HL-60/S4 treated with phorbol 12-myristate 13-acetate at 8.2 ng/mL for 4 days and 3 days (cell line): ENCODE data around the gene LHPP.

Source experiments
- in situ Hi-C: fragments of 300-500 bp; cut with MboI; formaldehyde crosslinking; loops from 2 replicates; pipeline ENCODE4 v1.15.0; 2022; ENCODE audit warnings: low sequenced_read_pairs

LHPP gene

DNA sequence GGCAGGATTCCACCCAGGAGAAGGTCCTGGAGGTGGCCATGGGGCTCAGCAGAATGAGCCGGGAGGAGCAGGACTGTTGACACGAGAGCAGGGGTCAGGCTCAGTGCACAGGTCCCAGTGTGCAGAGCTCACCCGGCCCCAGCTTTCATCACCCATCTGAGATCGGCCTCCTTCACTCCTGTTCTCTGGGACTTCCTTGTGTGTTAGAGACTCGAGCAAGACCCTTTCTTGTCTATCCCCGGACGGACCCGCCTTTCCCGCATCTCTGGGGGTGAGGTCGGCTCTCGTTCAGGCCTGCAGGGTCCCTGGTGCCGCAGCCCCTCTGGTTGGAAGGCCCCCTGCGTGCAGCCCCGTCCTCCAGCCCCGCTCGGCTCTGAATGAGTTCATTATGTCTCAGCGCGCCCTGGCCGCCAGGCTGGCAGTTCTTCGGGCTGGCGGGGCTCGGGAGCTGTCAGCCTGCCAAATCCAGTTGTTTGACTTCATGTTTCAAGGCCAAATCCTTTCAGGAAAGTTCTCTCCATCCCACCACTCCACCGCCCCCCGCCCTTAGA lies 127.9 kb downstream of the LHPP start:
- in situ Hi-C loops = no loop called here

DNA sequence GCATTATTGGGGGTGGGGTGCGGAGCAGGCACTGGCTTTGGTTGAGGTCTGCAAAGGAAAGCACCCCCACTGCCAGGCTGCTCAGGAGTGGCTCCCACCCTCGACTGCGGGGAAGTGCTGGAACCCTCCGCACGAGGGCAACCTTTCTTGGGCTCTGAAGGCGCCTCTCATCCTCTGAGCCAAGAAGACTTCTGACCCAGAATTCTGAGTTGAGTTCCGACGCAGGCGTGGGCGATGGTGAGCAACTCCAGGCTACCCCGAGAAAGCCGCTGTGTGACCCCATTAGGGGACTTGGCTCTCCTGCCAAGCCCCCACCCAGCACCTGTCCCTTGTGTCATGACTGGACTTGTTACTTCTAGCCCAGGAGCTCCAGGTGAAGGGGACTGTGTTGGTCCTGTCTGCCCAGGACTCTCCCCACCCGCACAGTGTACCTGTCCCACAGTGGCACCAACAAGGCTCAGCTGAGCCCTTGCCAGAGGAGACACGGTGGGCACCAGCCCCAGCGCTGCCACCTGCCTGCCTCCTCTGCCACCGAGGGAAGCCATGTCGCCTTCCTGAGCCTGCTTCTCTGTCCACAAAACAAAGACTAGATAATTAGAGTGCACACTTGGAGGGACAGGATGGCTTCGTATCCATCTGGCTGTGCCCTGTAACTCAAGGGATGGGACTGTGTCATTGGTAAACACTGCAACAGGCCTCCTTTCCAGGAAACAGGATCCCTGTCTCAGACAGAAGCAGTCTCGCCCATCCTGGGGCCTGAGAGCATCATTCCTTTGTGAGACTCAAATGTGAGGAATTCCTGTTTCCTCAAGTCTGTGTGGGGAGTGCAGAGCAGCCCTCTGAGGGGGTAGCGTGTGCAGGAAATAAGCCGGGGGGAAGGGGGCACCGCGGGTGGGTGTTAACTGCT lies 128.8 kb downstream of the LHPP start:
- in situ Hi-C loops = no loop called here

DNA sequence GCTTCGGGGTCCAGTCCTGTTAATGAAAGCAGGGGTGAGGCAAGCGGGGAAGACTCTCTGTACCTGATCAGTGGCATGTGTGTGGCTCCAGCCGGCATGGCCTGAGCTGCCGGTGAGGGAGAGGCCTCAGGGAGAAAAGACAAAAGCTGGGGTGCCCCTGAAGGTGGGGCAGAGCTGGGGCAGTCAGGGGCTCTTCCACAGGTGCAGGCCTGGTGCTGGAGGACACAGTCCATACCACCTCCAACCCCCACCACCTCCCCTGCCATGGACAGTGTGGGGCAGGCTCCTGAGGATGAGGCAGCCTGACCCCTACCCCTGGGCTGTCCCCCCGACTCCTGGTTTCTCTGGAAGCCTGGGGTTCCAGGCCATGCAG lies 129.5 kb downstream of the LHPP start:
- in situ Hi-C loops = no loop called here

DNA sequence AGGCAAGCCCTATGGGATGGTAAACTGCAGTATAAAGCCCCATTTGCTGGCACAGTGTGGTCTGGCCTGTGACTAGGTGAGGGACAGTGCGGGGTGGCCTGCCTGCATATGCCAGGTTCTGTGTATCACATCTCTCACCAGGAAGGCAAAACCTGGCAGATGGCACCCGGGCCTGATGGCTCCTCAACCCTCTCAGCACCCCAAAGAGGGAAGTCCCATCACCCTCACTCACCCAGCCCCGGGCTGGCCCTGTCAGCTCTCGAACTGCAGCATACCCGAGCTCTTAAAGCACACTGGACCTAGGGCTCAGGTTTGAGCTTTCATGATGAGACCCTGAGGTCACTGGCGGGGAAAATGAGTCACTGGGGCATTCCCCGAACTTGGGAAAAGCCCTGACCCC lies 130.5 kb downstream of the LHPP start:
- in situ Hi-C loops = no loop called here

DNA sequence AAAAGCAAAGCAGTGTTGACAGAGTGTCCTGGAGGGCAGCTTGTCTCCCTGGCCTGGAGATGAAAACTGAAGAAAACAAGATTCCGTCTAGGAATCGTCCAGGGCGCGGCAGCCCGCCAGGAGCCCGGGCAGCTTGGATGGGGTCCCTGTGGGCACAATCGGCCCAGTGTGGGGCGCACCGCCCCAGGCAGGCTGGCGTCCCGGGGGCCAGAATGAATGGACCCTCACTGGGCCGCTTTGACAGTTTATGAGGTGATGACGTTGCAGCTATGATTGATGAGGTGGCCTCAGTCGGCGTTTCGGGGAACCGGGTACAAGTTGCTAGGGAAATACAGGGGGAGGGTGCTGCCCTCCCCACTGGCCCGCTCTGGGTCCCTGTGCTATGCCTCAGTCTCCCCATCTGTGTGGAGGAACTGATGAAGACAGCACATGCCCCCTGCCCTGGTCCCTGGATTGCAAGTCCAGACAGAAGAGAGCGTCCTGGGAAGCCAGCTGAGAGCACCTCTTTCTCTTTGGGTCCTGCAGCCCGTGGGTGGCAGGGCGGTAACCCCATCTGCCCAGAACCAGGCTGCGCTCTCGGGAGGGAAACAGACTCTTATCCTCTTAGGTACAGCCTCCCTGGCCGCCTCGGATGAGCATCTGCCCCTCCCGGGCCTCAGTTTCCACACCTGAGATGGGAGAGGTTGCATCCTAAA lies 131.3 kb downstream of the LHPP start:
- in situ Hi-C loops = no loop called here

DNA sequence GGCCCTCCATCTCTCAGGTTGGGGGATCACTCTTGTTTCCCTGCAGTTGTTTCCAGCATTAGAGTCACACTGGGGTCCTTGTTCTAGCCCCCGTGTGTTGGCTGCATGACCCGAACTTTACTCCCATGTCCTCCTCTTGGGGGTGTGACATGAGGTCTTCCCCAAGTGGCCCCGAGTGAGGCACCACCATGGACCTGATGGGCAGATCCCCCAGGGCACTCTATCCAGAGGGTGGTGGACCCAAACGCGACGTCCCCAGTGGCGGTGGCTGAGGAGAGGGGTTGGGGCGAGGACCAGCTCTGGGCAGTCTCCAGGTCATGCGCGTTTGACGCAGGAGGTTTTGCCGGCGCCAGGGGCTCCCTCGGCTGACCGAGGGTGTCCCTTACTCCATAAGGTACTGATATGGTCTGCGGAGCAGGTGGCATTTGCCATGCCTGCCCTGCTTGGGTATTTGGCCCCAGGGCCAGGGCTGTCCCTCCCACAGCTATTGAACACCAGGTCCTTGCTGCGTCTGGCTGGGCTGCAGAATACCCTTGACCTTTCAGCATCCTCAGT lies 131.9 kb downstream of the LHPP start:
- in situ Hi-C loops = no loop called here

DNA sequence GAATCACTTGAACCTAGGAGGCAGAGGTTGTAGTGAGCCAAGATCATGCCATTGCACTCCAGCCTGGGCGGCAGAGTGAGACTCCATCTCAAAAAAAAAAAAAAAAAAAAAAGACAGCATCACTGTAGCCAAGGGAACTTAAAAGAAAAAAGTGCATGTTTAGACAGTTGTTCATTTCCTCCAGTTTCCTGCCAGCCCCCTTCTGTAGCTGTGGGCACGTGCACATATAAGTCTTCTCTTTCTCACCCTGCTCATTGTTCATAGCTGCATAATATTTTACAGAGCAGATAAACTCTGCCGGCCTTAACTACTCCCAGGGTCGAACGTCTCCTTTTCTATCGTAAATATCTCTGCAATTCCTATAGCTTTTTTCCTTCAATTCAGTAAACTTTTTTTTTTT lies 132.6 kb downstream of the LHPP start:
- in situ Hi-C loops = no loop called here

DNA sequence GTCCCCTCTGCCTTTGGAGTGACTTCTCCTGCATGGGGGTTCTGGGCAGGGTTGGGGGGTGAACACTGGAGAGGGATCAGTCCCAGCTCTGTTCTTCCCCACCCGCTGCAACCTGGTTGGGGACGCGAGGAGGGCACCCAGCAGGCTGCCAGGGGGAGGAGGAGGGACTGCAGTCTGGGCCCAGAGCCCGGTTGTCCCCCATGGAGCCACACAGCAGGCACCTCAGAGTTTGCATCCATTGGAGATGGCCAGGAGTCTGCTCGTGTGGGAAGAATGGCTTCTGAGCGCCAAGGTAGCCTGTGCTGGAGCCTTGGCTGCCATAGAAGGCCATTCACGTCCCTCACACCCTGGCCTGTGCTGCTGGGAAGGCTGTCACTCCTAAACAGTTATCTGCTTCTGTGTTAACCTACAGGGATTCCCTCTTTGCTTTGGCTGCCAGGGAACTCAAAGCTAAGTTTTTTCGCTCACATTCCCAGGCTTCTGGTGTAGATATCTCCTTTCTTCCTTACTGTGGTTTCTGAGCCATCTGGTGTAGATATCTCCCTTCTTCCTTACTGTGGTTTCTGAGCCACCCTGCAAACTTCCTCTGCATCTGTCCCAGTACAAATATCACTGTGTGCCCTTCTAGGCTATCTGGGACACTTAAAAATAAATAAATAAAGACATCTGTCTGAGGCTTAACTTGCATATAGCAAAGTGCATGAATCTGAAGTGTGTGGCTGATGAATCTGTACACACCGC lies 133.7 kb downstream of the LHPP start:
- in situ Hi-C loops = no loop called here

DNA sequence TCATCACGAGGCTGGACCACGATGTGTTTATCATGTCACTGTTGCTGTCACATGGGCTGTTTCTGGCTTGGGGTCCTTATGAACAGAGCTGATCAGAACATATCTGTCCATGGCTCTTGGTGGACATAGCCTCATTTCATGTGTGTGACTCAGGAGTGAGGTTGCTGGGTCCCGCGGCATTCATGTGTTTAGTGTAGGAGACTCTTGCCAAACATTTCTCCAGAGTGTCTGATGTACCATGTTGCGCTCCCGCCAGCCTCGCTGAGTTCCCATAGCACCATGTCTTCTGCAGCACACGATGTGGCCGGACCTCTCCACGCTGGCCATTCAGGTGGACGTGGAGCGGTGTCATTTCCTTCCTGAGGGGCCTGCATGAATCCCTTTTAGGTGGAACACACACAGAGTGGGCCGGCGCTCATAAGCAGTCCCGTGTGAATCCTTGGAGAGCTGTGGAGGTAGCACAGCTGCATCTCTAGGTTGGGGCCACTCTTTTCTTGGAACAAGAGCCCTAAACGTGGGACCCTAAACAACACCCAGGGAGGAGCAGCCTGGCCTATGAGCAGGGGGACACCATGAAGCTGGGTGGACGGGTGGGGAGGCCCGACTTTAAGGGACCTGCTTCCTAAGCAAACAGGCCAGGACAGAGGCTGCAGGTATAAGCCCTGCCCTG lies 134.6 kb downstream of the LHPP start:
- in situ Hi-C loops = no loop called here

DNA sequence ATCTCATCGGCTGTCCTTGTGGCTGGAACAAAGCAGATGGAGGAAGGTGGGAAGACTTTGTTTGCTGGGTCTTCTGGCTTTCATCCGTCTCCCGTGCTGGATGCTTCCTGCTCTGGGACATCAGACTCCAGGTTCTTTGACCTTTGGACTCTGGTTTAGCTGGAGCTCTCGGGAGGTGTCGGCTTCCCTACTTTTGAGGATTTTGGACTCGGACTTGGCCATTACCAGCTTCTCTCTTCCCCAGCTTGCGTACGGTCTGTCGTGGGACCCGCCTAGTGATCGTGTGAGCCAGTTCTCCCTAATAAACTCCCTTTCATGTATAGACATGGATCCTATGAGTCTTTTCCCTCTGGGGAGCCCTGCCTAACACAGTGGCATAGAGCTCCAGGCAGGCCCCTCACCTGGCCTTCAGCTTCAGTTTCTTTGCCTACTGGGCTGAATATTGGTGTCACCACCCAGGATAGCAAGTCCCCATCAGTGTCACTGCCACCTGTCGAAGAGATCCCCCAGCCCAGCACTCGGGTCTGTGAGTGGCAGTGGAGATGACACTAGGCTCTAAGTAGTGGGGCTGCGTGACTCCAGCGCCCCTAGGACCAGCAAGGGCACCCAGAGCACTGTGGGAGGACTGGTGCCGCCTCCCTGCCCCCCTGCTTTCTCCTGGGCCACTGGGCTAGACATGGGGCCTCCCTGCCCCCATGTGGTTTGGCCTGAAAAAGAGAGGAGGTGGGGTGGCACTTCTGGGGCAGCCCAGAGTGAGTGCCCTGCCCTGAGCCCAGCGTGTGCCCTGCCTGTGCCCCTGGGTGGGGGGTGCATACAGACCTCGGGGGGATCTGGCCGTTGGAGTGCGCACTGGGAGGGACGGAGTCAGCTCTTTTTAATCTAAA lies 135.6 kb downstream of the LHPP start:
- in situ Hi-C loops = no loop called here

DNA sequence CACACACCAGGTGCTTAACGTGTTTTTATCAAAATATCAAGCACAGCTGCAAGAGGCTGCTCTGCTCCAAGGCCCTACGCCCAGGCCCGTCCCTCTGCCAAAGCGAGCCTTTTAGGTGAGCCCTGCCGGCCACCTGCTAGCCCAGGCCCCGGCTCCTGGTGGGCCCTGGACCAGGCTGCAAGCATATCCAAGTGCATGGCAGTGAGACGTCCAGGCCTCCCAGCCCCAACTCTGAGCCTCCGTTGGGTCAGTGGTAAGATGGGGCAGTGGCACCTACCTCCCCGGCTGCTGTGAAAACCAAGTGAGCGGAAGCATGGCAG lies 136.2 kb downstream of the LHPP start:
- in situ Hi-C loops = no loop called here

DNA sequence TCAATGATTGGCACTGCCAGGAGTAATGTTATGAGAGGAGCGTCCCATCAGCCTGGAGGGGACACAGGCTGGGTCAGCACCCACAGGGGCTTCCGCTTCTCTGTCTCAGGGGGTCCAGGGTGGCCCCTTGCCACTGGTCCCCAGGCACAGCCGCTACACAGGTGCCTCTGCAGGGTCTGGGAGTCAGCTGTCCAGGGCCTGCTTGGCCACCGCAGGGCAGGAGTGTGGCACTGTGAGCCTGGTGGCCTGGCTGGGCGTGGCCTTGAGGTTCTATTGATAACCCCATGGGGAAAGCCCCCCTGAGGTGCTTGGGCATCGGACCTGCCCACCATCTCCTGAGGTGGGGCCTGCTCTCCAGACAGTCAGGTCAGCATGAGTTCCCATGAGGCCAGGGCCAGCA lies 136.6 kb downstream of the LHPP start:
- in situ Hi-C loops = no loop called here

DNA sequence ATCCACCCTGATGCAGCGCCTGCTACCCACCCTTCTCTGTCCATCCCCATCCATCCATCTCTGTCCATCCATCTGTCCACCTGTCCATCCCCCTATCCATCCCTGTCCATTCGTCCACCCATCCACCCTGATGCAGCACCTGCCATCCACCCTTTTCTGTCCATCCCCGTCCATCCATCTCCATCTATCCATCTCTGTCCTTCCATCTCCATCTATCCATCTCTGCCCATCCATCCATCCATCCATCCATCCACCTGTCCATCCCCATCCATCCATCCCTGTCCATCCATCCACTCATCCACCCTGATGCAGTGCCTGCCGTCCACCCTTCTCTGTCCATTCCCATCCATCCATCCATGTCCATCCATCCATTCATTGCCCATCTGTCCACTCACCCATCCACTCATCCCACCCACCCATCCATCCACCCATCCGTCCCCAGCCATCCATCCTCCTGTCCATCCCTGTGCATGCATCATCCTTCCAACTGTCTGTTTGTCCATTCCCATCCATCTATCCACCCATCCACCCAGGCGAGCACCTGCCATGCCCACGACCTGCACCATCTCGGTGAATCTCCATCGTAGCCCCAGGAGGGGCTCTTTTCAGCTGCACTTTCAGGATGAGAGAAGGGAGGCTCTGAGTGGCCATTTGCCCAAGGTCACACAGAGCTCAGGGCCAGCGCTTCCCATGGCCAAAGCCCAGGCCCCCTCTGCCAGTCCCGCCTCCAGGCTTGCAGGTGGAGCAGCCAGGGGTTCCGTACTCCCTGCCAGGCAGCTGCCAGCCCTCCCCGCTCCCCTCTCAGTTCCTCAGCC lies 137.4 kb downstream of the LHPP start:
- in situ Hi-C loops = no loop called here

DNA sequence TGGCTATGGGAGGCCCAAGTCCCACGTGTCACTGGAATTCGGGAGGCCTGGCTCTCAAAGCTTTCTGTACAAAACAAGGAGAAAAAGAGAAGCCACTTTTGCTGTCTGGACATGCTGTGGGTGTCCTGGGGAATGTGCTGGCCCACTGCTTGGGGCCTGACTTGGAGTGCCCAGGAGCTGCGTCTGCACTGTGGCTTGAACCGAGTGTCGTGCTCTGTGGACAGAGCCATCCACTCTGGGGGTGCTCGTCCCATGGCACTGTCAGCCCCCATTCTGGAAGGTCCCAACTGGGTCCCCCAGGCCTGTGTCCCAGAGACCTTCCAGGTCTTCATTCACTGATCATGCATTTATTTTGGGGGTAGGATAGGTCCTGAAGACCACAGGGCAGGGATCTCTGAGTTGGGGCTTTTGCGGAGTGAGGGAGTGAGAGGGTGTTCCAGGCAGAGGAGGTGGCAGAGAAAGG lies 138.0 kb downstream of the LHPP start:
- in situ Hi-C loops = no loop called here

DNA sequence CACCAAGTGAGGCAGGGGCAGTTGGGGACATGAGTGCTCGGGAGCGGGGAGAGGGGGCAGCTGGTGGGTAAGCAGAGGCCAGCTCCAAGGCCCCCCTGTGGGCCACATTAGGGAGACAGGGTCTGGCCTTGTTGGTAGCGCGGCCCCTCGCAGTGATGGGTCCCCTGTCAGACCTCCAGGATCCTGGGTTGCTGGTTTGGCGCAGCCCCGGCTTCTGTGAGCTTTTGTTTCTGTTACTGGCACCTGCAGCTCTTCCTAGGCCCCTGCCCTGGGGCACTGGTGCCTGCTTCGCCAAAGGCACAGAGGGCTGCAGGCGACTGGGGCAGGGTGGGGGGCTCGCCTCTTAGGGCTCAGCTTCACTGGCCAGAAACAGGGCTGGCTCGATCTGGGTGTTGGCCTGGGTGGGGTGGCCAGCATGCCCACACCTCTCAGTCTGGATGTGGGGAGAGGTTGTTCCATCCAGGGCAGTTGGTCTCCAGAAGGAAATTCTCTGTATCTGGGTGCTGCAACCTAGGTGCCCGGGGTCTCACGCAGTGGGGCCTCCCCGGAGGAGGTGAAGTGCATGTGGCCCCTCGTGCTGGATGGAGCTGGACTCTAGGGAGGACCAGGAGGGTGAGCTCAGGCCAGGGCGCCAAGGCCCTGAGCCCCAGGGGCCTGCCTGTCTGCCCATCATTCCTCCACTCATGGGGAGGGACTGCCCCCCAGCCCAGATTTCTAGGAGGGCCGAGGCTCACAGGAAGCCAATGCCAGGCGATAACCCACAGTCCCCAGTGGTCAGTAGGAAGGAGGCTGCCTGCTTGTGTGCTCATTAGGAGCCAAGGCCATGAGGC lies 138.6 kb downstream of the LHPP start:
- in situ Hi-C loops = no loop called here

DNA sequence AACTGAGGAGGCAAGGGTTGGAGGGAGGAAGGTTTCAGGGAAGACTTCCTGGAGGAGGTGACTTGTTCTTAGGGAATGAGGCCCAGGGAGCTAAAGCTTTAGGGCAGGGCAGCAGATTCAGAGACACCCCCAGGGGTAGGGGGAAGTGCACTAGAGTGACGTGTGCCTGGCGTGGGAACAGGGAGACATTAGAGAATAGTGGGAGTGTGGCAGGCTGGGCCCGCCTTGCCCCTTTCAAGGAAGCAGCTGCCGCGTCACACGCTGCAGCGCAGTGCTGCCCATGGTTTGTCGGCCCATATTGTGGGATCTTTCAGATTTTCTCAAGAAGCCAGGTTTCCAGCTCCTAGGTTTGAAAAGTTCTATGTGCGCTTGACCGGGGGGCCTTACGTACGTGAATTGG lies 139.4 kb downstream of the LHPP start:
- in situ Hi-C loops = no loop called here

DNA sequence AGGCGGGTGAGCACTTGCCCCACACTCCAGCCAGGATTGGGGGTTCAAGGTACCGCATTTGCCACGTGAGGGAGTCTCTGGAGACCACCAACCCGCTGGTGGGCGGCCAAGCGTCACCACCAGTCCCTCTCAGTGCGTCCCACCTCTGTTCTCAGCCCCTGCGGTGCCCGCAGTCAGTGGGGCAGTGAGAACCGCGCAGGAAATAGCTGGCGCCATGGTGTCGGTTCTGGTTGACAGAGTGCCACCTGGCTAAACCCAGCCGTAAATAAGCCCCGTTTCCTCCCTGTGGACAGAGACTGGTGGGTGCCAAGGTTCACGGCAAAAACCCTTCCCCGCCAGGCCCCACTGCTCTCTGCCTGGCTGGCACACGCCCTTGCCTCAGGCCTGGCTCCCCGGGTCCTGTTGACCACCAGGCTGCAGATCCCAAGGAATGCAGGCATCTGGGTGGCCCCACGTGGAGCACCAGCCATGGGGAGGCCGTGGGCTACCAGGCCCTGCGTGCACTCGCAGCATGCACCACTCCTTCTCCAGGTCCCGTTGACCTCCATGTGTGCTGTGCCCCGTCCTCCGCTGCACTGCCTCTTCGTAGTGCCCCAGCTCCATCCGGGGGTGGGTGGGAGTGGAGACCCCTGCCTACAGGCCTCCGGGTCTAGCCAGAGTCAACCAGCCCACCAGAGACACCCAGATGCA lies 140.0 kb downstream of the LHPP start:
- in situ Hi-C loops = no loop called here
